Measurements from ENCODE around the gene ABL2.
"Not testable (repeated sequence)": the region's sequence is repeated elsewhere in the genome, so short reads cannot be mapped to it uniquely, and the experiment has no call there.

ABL2 gene

DNA sequence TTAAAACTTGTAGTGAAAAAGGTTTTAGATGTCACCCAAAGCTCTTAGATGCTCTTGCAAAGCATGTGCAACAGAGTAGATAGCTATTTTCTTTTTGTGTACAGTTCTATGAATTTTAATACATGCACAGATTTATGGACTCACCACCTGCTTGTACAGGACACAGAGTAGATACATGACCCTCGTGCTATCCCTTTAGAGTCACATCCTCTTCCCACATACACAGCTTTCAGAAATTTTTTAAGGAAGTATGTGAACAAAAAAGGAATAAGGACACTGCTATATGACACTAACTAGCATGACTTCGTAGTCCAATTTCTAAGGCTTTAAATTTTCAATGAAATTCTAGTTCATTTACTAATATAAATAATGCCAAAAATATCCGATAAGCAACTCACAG, 60.9 kb downstream of the ABL2 start:
- DNase-seq = no peak

- DNase-seq = no peak
These were observed 61.5 kb downstream of the ABL2 start for GRCh38 chr1:179167955-179168354.

DNA sequence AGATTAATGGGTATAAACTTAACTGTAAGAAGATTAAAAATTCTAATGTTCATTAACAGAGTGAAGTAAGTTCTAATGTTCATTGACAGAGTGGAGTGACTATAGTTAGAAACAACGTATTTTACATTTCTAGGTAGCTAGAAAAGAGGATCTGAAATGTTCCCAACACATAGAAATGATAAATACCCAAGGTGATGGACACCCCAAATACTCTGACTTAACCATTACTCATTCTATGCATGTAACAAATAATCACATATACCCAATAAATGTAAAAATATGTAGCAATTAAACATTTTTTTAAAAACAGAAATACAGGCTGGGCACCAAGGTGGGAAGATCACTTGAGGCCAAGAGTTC, 62.1 kb downstream of the ABL2 start:
- DNase-seq = no peak

- no peak for DNase-seq
These were observed 62.6 kb downstream of the ABL2 start for GRCh38 chr1:179166663-179167417.

DNA sequence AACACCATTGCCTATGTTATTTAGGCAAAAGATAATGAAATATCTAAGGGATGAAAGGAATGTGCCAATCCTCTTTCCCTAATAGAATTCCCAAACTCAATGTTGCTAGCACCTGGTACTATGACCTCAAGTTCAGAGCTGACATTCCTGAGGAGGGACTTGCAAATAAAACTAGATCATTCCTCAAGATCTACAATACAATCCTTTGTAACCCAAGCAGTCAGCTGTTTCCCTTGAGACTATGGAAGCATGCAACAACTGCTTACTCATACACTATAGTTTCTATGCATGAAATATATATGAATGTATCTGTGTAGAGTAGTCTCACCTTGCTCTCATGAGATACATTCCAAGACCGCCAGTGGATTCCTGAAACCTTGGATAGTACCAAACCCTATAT, 65.0 kb downstream of the ABL2 start:
- DNase-seq = no peak

GRCh38 chr1:179156708-179157107, 72.8 kb downstream of the ABL2 start:
- DNase-seq = no peak

DNA sequence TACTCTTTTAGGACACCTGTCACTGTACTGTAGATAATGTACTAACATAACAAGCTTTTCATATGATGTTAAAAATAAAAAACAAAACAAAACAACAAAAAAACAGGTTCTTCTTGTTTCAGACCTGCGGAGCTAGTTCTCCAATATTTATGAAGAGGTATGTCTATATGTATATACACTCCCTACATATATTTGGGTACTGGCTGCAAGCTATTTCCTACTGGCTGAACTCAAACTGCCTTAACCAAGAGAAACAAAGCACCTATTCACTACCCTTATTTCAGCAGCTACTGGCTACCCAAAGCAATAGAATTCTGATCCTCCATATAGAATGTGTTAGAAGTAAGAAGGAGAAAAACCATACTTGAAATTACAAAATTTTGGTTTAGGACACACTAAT, 73.5 kb downstream of the ABL2 start:
- no peak for DNase-seq

DNA sequence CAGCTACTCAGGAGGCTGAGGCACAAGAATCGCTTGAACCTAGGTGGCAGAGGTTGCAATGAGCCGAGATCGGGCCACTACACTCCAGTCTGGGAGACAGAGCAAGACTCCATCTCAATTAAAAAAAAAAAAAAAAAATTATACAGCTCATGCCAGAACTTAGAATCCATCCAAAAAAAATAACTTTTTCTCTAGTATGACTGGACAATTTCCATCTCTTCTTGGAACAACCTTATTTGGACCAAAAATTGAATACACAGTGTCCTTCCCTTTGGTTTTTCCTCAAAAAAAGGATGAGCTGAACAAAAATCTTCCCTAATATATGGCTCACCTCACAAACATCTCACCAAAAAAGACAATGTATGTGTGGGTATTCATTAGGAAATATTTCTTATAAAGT, 73.9 kb downstream of the ABL2 start:
- no peak for DNase-seq

DNA sequence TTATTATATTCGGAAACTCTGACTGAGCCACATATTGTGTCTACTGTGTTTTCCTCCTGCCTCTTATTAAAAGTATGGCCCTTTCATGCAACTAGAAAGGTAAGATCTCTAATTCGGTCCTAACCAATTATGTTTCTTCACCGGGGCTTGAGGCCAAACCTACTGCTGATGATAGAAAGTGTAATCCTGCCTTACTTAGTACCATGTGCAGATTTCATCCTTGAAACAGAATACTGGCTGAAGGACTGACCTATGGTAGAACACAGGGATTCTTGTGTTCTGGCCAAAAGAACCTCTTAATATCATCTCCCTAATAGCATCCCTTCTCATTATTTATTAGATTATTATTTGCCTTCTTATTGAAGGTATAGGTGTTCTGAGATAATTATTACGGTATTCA, 75.0 kb downstream of the ABL2 start:
- DNase-seq = no peak

- no peak for DNase-seq
These were observed 76.3 kb downstream of the ABL2 start for GRCh38 chr1:179153217-179153616.

DNA sequence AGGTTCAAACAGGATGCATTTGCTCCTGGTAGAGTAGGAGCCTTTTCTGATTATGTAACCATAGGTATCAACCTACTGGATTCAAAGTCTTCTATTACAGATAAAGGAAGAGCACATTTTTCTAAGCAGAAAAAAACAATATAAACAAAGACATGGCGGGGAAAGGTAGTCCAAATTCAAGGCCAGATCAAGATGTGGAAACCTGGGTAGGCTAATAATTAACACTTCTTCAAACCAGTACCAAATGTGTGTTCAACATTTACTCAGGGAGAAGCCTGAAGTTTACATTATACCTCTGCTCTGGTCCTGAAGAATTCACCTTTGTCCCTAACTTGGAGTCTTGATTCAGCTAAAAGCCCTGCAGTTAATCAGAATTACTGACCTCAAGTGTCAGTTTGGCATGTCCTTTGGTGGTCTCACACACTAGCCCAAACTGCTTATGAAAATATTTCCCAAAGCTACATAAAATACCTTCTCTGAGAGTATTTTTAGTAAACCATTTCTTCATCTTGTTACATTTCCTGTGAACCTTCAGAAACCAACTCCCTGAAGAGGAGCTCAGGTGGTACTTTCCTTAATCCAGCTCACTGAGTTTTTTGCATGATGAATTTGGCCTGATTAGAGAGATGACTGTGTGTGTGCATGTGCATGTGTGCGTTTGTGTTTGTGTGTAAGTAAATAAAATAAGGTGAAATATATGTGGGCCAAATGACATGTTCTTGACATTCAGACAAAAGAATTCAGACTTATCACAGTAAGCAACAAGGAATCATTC, 77.4 kb downstream of the ABL2 start:
- no peak for DNase-seq

- no peak for DNase-seq
These were observed 82.6 kb downstream of the ABL2 start for GRCh38 chr1:179146911-179147310.

DNA sequence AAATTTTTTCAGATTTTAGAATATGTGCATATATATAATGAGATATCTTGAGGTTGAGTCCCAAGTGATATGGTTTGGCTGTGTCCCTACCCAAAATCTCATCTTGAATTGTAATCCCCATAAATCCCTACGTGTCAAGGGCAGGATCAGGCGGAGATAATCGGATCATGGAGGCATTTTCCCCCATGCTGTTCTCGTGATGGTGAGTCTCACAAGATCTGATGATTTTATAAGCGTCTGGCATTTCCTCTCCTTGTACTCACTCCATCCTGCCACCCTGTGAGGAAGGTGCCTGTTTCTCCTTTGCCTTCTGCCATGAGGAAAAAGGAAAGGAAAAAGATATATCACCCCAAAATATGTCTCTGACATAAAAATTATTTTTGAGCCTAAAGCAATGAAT, 83.0 kb downstream of the ABL2 start:
- DNase-seq = no peak

GRCh38 chr1:179145521-179145920, 84.0 kb downstream of the ABL2 start:
- DNase-seq = no peak

DNA sequence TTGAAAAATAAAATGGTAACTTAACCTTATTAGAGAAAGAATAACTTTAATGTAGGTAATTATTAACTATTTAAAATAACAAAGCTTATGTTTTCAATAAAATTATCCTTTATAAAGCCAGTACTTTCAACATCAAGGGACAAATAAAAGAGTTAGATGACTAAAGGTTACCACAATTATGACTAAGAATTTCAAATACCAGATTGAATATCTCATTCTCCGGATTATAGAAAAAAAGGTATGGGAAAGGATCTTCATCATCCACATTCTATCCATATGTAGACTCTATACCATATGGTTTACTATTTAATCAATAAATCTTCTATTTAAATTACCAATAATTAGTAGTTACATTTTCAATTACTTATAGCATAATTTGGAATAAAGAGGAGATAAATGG, 84.9 kb downstream of the ABL2 start:
- DNase-seq = no peak

DNA sequence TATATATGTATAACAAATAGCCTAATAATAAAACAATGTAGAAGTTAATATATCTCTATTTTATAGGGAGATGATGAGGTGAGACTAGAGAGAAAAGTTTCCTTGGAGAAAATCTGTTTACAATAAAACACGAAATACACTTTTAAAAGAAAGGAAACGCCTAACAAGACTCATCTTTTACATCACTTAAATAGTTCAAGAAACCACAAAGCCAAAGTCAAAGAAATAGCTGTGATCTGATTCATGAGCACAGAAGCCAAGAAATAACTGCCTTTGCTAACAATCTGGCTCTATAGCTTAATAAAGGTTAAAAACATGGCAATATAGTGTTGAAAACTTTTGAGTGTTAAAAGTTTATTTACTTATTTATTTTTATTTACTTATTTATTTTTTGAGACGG, 86.2 kb downstream of the ABL2 start:
- no peak for DNase-seq

- DNase-seq = no peak
These were observed 86.6 kb downstream of the ABL2 start for GRCh38 chr1:179142889-179143299.

DNA sequence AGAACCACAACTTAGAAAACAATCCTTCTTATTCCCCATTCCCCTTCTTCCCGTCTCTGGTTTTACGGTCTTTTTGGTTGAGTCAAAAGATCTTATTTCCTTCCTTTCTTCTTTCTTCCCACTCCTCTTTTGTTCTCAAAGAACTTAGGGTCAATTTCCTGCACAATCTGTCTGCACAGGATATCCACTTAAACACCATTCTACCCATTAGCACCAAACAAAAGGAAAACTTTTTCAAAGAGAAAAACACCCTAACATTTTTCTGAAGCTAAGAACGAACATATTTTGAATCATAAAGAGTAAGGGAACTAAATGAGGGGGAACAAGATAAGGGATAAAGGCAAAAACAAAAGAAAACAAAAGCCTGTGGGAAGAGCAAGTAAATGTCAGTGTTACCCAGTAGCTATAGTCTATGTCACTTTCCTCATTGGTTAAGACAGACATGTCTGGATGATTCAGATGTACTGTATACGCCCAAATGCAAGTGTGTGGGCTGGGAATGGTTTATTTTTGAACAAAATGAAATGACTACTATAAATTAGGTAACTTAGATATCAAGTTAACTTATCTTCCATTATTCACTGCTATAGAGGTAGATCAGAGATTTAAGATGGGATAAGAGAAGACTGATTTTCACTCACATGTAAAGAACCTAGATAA, 87.8 kb downstream of the ABL2 start:
- DNase-seq = no peak

DNA sequence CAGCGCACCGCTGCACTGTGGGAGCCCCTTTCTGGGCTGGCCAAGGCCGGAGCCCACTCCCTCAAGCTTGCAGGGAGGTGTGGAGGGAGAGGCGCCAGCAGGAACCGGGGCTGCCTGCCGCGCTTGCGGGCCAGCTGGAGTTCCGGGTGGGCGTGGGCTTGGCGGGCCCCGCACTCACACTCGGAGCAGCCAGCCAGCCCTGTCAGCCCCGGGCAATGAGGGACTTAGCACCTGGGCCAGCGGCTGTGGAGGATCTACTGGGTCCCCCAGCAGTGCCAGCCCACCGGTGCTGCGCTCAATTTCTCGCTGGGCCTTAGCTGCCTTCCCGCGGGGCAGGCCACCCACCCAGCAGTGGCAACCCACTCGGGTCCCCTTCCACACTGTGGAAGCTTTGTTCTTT, 90.7 kb downstream of the ABL2 start:
- DNase-seq = not testable (repeated sequence)

- no peak for DNase-seq
These were observed 91.7 kb downstream of the ABL2 start for GRCh38 chr1:179137617-179138255.

GRCh38 chr1:179135707-179136106, 93.8 kb downstream of the ABL2 start:
- not testable (repeated sequence) for DNase-seq

- DNase-seq = not testable (repeated sequence)
These were observed 94.3 kb downstream of the ABL2 start for GRCh38 chr1:179135168-179135567.

DNA sequence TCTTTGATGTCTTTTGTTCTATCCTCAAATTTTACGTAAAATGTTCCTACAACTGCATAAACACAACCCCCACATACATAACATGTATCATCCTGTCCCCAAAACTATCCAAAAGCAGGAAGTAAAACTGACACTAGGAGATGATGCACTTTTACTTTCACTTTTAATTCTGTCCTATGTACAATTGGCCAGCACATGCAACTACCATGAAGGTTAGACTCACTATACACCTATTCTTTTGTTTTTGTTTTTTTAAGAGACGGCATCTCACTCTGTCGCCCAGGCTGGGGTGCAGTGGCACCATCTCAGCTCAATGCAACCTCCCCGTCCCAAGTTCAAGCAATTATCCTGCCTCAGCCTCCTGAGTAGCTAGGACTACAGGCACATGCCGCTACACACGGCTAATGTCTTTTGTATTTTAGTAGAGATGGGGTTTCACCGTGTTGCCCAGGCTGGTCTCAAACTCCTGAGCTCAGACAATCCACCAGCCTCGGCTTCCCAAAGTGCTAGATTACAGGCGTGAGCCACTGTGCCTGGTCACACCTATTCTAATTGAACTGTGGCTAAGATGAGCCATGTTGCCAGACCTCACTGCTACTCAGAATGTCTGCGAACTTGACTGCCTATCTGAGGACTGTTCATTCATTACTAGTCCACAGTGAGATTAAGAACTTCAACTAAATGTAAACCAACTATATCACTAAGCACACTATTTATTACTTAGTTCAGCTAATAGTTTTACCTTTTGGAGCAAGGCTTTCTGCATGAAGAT, 99.6 kb downstream of the ABL2 start:
- DNase-seq = no peak

Measured in NK-92 treated with Interleukin-12 subunit alpha and Interleukin-12 subunit beta, amount 100 ng/mL, for 24 hours (cell line).